Testis (tissue), 3 donors: ENCODE measurements around the gene CPNE7. TPM values are rescaled to one million over a fixed set of nuclear protein-coding genes. Genes with fewer than 3 reads are reported as not detected.
"Not testable (repeated sequence)": the region's sequence is repeated elsewhere in the genome, so short reads cannot be mapped to it uniquely, and the experiment has no call there.

Experiments
- DNase-seq: peaks from one replicate; pipeline ENCODE4 v3.0.0-alpha.2; 2019
- H3K27ac ChIP-seq, 2 donors: fragments of 200-600 bp; sonication (generic); one replicate each; pipeline ENCODE4 v1.5.1; 2019
- H3K27me3 ChIP-seq: fragments of 200-600 bp; sonication (generic); one replicate; pipeline ENCODE4 v1.5.1; 2019
- H3K36me3 ChIP-seq: fragments of 200-600 bp; sonication (generic); one replicate; pipeline ENCODE4 v1.5.1; 2017; ENCODE audit warnings: low read depth; ENCODE audit errors: missing control alignments
- H3K4me1 ChIP-seq: fragments of 200-600 bp; sonication (generic); one replicate; pipeline ENCODE4 v1.5.1; 2019
- H3K4me3 ChIP-seq, 2 donors: fragments of 200-600 bp; sonication (generic); one replicate each; pipeline ENCODE4 v1.5.1; 2017 to 2019
- H3K9me3 ChIP-seq: fragments of 200-600 bp; sonication (generic); one replicate; pipeline ENCODE4 v1.5.1; 2017
- POLR2A ChIP-seq: fragments of 450-650 bp; IDR thresholded peaks from one replicate; pipeline ENCODE4 v1.6.1; 2017; ENCODE audit warnings: antibody characterized with exemption, mild to moderate bottlenecking, moderate library complexity
- WGBS, 2 donors: methylation state at CpG; one replicate each; pipeline ENCODE4 v1.1.5; 2018; 5-methylcytosine and 5-hydroxymethylcytosine counted together
- intact Hi-C: fragments of 100-400 bp; cut with DNase I; formaldehyde crosslinking; loops from one replicate; pipeline ENCODE4 v1.15.1; 2023; ENCODE audit warnings: low total_unique reads
- polyA plus RNA-seq: library from polyadenylated mRNA; stranded (reverse); fragments of 350-450 nt; fragmentation: Illumina TruSeq; extraction: RNeasy Lipid Tissue Mini Kit (QIAGEN cat#74804); gene quantifications from one replicate; pipeline ENCODE4 v1.2.3, GENCODE V29; 2014; ENCODE audit warnings: low read depth, low replicate concordance; ENCODE audit not compliant: insufficient read depth
- total RNA-seq, 2 donors: library from RNA; depleted of rRNA; stranded (reverse); fragments of >200 nt; gene quantifications; one replicate each; pipeline ENCODE4 v1.2.3, GENCODE V29; 2016
- TF ChIP-seq, protein P1 (sequence below), 3 experiments: fragments of 450-650 bp in 2 of 3; fragments of 200-600 bp in 1 of 3; sonication (generic) in 1 of 3; IDR thresholded peaks; one replicate each; pipeline ENCODE4 v1.5.1; 2016 to 2019; ENCODE audit warnings: antibody characterized with exemption in 3 of 3, mild to moderate bottlenecking in 2 of 3, moderate library complexity in 1 of 3

The CPNE7 gene
- total and polyA plus RNA-seq, 3 donors from 2014 or later = 3.3 to 15.0 (median 12.5) TPM

DNA sequence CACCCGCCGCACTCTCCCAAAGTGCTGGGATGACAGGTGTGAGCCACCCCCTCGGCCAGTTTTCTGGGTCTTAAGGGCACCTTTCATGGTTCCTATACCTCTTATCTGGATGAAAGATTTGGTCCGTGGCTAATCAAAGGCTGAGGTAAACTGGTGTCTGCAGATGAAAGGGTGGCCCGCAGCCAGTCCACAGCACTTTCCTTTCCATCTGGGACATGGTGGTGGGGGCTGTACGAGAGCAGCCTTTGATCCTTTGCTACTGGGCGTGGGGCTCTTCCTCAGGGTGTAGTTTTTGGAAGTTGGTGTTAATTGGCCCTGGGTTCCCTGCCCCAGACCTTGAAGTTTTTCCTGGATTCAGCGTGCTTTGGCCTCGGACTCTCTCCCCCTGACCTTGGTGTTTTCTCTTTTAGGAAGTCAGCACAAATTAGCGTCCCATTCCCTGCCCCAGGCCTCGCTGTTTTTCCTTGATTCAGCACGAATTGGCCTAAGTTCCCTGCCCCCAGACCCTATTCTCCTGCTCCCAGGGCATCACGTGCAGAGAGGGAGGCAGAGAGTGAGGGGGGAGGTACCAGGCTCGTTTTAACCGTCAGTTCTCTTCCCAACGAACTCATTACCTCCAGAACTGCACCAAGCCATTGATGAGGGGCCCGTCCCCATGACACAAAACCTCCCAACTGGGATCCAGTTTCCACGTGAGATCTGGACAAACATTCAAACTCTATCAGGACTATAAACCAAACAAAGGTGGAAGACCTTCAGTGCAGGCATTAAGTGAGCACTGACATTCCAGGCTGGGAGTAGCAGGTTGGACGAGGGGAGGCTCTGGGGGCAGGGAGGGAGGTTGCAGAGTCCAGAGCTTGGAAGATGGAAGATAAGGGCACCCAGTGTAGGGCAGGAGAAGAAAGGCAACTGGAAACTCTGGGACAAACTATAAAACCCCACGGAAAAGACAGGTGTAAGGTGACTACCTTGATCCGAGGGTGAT is 49.5 kb downstream of the CPNE7 start:
- intact Hi-C loops = no loop called here
- Histone ChIP-seq H3K9me3 (no peaks in the 10 kb centered on the region), H3K4me1 (peaks cover 15% of the 10 kb centered on the region), H3K27ac (peak overlapping the region in 1 of 2 donors; percentile 41), H3K27me3 (no peaks in the 10 kb centered on the region), H3K36me3 (no peaks in the 10 kb centered on the region), H3K4me3 (no peak overlapping the region)
- 46 to 48% methylated on average over 21 of the region's 21 CpGs for WGBS, 2 donors
- no peak for DNase-seq
- TF ChIP-seq POLR2A = no peak
- TF ChIP-seq, protein P1, sequence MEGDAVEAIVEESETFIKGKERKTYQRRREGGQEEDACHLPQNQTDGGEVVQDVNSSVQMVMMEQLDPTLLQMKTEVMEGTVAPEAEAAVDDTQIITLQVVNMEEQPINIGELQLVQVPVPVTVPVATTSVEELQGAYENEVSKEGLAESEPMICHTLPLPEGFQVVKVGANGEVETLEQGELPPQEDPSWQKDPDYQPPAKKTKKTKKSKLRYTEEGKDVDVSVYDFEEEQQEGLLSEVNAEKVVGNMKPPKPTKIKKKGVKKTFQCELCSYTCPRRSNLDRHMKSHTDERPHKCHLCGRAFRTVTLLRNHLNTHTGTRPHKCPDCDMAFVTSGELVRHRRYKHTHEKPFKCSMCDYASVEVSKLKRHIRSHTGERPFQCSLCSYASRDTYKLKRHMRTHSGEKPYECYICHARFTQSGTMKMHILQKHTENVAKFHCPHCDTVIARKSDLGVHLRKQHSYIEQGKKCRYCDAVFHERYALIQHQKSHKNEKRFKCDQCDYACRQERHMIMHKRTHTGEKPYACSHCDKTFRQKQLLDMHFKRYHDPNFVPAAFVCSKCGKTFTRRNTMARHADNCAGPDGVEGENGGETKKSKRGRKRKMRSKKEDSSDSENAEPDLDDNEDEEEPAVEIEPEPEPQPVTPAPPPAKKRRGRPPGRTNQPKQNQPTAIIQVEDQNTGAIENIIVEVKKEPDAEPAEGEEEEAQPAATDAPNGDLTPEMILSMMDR (IDR thresholded peaks at IDR 0.05) = no peak

DNA sequence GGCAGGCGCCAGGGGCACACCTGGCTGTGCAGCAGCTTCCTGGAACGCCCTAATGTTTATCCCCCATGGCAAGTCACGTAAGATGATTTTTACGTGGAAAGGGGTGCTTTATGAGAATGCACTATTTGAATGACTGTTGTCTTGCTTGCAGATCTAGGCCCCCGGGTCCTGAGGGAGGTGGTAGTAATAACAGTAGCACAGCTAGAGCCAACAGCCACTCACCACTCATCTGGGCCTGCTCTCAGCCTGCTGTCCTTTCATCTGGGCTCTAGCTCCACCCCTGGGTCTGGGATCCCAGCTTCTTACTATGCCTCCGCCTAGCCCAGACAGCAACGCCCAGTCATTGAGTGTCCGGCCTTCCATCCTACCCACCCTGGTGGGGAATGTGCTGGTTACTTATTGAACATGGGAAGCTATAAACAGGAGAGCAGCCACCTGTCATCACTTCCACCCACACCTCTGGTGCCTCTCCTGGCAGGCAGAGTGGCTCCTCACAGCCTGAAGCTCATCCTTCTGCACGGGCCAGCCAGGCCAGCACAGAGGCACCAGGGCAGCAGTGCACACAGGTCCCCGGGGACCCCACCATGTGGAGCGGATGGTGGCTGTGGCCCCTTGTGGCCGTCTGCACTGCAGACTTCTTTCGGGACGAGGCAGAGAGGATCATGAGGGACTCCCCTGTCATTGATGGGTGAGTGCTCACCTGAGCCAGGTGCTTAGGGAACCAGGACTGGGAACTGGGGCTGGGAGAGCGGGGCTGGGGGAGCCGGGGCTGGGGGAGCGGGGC is 54.5 kb downstream of the CPNE7 start:
- no peaks in the 10 kb centered on the region for H3K9me3 ChIP-seq
- H3K27me3 ChIP-seq = no peaks in the 10 kb centered on the region
- DNase-seq = no peak
- H3K27ac ChIP-seq = no peak overlapping the region
- H3K4me3 ChIP-seq = no peak overlapping the region
- TF ChIP-seq, protein P1 (IDR thresholded peaks at IDR 0.05) = no peak
- no peak for TF ChIP-seq POLR2A
- intact Hi-C loops = no loop called here
- 94 to 98% methylated on average over 7 to 14 of the region's 17 CpGs for WGBS, 2 donors
- H3K36me3 ChIP-seq = no peaks in the 10 kb centered on the region
- peaks cover 3% of the 10 kb centered on the region for H3K4me1 ChIP-seq

DNA sequence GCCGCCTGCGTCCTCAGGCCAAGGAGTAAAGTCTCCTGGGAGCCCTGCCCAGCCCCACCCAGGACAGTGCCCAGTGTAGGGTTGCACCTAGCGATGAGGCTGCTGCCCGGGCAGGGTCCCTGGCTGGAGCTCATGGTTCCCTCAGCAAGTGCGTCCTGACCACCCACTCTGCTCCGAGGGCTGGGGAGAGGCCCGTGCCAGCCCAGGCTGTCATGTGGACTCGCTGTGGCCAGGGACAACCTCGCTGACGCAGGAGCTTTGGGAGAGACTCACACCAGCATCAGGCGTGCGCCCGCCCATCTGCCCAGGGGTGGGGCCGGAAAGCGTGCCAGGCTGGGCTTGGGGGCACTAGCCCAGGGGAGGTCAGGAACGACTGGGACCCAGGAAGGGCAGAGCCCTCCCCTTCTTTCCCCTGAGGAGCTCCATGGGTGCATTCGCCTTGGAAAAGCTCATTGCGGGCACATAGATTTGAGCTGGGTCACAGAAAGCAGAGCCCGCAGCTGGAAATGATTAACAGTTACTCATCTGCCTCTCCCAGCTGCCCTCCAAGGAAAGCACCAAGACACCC is 57.6 kb downstream of the CPNE7 start:
- Histone ChIP-seq H3K9me3 (no peaks in the 10 kb centered on the region), H3K4me3 (no peak overlapping the region), H3K27ac (no peak overlapping the region), H3K36me3 (no peaks in the 10 kb centered on the region), H3K27me3 (no peaks in the 10 kb centered on the region), H3K4me1 (peaks cover 3% of the 10 kb centered on the region)
- intact Hi-C loops = no loop called here
- TF ChIP-seq, protein P1 (IDR thresholded peaks at IDR 0.05) = no peak
- 86 to 87% methylated on average over 7 to 15 of the region's 19 CpGs for WGBS, 2 donors
- DNase-seq = no peak

DNA sequence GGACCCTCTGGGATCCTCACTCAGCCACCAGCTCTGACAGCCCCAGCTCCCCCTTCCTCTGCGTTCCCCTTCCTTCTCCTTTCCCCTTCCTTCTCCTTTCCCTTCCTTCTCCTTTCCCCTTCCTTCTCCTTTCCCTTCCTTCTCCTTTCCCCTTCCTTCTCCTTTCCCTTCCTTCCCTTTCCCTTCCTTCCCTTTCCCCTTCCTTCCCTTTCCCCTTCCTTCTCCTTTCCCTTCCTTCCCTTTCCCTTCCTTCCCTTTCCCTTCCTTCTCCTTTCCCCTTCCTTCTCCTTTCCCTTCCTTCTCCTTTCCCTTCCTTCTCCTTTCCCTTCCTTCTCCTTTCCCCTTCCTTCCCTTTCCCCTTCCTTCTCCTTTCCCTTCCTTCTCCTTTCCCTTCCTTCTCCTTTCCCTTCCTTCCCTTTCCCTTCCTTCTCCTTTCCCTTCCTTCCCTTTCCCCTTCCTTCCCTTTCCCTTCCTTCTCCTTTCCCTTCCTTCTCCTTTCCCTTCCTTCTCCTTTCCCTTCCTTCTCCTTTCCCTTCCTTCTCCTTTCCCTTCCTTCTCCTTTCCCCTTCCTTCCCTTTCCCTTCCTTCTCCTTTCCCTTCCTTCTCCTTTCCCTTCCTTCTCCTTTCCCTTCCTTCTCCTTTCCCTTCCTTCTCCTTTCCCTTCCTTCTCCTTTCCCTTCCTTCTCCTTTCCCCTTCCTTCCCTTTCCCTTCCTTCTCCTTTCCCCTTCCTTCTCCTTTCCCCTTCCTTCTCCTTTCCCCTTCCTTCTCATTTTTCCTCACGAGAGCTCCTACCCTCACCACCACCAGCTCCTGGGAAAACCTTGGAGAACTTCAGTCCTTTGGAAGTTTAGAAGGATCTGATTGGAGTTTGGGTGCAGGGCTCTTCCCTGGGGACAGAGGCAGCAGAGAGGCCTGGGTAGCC is 59.2 kb downstream of the CPNE7 start:
- intact Hi-C loops, H3K27ac ChIP-seq, H3K9me3 ChIP-seq, H3K36me3 ChIP-seq, H3K4me3 ChIP-seq, DNase-seq, H3K27me3 ChIP-seq, H3K4me1 ChIP-seq: not testable (repeated sequence)
- 73 to 91% methylated on average over 2 of the region's 2 CpGs for WGBS, 2 donors
